ENCODE results near the gene NDC1.
"Not testable (repeated sequence)": the region's sequence is repeated elsewhere in the genome, so short reads cannot be mapped to it uniquely, and the experiment has no call there.

NDC1 gene

GRCh38 chr1:53821380-53821779 lies 16.7 kb downstream of the NDC1 start:
- no peak for DNase-seq

DNA sequence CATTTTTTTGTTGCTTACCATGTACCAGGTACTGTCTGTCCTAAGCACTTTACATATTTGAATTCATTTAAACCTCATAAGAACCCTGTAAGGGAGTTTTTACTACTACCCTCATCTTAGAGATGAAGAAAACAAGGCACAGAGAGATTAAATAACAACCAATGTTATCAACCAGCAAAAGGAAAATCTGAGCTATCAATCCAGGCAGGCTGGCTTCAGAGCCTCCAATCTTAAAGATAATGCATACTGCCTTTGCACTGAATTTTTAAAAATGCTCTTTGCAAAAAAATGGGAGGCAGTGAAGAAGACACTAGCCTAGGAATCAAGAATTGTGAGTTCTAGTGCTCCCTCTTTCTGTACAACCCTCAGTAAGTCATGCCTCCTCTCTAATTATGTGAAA lies 18.7 kb downstream of the NDC1 start:
- DNase-seq = no peak

GRCh38 chr1:53816584-53816983 lies 21.5 kb downstream of the NDC1 start:
- DNase-seq = not testable (repeated sequence)

DNA sequence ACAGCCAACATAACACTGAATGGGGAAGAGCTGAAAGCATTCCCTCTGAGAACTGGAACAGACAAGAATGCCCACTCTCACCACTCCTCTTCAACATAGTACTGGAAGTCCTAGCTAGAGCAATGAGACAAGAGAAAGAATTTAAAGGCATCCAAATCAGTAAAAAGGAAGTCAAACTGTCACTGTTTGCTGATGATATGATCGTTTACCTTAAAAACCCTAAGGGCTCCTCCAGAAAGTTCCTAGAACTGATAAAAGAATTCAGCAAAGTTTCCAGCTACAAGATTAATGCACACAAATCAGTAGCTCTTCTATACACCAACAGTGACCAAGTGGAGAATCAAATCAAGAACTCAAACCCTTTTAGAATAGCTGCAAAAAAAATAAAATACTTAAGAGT lies 22.6 kb downstream of the NDC1 start:
- not testable (repeated sequence) for DNase-seq

DNA sequence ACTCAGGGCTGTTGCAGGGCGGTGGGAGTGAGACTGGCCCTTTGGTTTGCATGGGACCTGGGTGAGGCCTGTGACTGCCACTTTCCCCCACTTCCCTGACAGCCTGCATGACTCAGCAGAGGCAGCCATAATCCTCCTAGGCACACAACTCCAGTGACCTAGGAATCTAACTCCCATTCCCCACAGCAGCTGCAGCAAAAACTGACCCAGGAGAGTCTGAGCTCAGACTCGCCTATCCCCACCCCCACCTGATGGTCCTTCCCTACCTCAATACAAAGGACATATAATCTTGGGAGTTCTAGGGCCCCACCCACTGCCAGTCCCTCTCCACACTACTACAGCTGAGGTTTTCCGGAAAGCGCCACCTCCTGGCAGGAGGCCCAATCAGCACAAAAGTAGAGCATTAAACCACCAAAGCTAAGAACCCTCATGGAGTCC lies 26.7 kb downstream of the NDC1 start:
- peak; percentile 8 to 9 for DNase-seq

DNA sequence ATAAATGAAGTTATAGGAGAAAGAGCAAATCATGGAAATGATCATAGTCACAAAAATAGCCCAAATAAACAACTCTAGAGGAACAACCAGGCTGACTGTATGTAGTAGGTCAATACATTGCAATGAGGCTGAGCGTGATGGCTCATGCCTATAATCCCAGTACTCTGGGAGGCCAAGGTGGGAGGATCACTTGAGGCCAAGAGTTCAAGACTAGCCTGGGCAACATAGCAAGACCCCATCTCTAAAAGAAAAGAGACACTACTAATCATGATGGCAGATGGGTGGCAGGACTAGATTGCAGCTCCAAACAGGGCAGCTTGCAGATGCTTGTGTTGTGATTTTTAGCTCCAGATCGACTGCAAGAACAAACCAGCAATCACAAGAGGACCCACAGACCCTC lies 27.6 kb downstream of the NDC1 start:
- DNase-seq = no peak

DNA sequence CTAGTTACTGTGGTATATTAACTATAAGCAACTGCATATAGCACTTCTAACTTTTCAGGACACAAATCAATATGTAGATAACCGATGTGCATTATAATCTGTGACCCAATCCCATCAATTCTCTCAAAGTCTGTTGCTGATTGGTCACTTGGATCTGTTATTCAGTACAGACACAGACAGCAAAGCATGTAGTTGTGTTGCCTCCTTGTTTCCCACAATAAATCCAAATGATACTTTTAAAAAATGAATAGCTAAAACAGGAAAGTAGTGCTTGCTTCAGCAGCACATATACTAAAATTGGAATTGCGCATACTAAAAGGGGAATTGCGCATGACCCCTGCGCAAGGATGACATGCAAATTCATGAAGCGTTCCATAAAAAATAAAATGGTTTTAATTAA lies 28.1 kb downstream of the NDC1 start:
- no peak for DNase-seq

DNA sequence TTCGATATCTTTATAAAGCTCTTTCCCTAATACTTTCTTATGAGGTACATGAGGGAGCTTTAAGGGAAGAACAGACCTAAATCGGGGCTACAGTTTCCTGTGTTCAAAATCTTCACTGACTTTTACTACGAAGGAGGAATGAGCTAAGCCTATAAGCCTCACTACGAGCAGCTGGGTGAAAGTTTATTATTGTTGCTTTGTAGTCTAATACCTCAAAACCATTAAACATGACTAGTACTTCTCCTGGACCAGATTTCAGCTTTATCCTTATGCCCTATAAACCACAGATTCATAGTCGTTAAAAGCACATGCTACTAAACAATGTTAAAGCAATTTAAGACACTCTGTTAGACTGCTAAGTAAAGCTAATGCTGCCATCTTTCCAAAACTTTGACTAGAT lies 30.2 kb downstream of the NDC1 start:
- DNase-seq = no peak

GRCh38 chr1:53804791-53805505 lies 33.1 kb downstream of the NDC1 start:
- no peak for DNase-seq

- DNase-seq = no peak
These were observed 33.9 kb downstream of the NDC1 start for GRCh38 chr1:53804181-53804580.

DNA sequence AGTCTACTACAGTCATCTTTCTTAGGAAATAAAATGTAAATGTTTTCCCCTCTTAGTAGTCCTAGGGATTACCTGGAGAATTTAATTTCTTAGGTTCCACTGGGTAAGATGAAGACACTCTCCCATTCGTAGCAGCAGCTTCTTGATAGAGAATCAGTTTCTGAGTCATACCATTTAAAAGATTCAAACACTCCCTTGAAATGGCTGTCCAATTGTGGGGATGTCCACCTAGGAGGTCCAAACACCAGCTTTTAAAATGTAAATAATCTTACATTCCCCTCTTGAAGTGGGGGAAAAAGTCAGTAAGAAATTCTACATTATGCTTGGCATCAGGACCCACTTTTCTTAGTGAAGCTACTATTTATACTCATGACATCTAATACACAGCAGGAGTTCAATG lies 37.5 kb downstream of the NDC1 start:
- DNase-seq = no peak

DNA sequence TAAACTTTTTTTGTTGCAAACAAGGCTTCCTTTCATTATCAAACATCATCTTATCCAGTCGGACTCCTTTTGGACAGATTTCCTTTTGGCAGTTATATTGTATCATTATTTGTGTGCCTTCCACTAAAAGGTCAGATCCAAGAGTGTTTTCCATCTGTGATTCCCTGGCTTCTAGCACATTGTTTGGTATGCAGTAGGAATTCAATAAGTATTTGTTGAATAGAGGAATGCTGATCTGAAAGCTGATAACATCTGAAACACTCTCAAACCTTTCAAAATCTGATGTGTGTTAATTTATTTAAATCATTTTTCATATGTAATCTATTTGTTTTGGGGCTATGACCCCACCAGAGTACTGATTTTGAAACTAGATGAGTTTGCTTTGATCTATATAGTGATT lies 39.0 kb downstream of the NDC1 start:
- no peak for DNase-seq

DNA sequence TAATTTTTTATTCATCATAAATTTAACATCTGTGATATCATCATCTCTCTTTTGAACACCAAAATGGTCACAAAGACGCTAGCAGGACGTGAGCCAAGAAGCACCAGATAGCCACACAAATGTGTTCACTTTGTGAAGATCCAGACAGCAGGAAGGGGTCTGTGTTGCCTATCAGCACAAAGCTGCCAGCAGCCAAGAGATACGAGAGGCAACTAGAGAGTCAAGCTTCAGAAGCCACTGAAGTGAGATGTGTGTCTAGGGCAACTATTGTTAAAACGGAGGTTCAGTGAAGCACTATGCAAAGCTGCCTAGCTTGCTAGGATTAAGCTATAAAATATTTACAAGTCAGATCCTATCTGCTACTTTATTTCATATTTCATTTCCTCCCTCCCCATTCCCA lies 45.3 kb downstream of the NDC1 start:
- DNase-seq = no peak

DNA sequence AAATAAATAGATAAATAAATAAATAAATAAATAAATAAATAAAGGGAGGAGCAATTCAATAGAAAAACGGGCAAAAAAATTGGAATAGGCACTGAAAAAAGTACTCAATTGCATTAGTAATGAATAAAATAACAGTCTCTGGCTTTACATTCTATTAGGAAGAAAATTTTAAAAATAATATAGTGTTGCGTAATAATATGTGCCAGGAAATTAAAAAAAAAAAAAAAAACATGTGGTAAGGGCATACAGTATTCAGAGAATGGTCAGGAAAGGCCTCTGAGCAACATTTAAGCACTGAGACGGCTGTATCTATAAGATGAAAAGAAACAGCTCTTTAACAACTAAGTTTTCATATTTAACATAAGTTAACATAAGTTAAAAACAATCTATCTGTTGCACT lies 50.4 kb downstream of the NDC1 start:
- no peak for DNase-seq

DNA sequence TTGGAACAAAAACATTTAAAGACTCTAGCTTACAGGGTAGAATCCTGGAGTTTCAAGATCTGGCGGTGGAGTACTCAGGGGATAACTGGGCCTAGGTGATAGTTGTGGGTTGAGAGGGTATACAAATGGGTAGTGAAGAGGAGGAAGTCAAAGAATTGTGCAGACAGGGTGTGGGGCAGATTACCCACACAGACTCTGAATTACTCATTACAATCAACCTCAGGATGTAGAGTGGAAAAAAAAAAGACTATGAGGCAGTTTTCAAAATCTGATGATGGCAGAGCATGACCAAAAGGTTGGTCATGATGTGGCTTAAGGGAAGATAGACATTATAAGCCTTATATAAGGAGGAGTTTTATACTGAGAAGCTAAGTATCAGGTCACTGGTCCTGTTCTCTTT lies 55.0 kb downstream of the NDC1 start:
- DNase-seq = no peak

DNA sequence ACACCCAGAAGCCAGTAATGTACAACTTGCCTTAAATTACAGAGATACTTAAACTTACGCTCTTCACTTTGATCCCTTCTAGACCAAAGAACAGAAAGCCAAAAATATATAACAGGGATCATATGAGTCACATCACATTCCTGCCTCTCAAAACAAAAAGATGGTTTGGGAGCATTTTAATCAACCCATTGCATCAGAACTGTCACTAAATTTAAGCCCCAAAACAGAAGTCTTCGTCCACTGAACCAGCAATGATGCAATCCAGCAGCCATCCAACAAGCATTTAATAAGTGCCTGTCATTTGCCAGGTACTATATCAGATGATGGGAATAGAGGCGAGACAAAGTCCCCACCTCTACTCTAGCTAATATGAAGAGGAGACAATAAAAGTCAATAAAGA lies 56.4 kb downstream of the NDC1 start:
- no peak for DNase-seq

DNA sequence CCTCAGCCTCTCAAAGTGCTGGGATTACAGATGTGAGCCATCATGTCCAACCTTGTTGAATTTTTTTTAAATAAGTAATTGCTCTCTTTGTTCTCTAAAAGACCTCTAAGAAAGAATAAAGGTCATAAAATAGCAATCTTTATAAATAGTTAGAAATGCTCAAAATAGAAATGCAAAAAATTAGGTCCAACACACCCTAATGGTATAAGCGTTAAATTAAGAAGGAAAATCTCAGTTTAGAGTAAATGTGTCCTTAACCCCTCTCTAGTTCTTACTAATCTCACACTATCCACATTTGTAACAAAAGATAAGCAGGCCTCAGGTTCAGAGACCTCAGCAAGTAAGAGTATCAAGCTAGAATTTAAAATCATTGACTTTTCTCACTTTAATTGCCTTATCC lies 60.8 kb downstream of the NDC1 start:
- no peak for DNase-seq

- no peak for DNase-seq
These were observed 66.4 kb downstream of the NDC1 start for GRCh38 chr1:53771648-53772047.

DNA sequence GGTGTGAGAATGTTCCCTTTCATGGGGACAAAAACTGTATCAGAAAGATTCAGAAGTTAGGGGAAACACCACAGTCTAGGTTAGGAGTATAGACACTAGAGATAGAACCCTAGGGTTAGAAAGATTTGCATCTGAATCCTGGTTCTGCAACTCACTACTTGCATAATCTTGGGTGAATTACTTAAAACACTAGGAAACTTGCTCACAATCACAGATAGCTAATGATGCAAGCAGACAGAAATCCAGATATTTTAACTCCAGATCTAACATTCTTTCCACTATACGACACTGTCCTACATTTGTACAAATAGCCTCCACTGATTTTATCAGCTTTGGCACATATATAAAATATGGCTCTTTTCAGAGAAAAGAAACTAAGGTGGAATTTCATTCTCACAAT lies 68.3 kb downstream of the NDC1 start:
- no peak for DNase-seq

DNA sequence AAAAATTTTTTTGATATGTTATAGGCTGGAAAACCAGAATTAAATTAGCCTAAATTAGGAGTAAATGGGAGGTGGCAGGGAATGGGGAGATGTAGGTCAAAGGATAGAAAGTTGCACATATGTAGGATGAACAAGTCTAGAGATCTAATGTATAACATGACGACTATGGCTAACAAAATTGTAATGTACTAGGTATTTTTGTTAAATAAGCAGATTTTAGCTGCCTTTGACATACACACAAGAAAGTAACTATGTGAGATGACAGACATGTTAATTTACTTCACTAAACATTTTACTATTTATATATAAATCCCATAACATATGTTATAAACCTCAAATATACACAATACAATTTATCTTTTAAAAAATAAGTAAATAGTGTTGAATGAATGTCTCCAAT lies 68.9 kb downstream of the NDC1 start:
- DNase-seq = no peak

- DNase-seq = no peak
These were observed 71.2 kb downstream of the NDC1 start for GRCh38 chr1:53766831-53767405.

- no peak for DNase-seq
These were observed 71.8 kb downstream of the NDC1 start for GRCh38 chr1:53766194-53766742.

DNA sequence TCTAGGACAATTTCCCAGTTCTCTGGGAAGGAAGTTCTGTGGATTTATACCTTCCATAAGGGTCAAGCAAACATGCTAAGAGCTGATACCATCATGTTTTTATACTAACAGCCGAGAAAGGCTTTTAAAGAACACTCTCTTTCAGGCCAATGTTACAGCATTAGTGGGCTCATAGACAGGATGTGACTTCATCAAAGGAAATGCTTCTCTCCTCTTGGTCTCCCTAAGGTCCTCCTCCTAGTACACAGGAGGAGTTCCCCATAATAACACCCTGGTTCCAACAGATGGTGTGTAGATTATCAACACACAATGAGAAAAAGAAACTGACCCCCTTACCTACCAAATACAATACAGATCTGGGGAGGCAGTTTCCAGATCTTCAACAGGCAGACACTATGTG lies 72.4 kb downstream of the NDC1 start:
- peak; percentile 34 to 36 for DNase-seq

- DNase-seq = no peak
These were observed 74.2 kb downstream of the NDC1 start for GRCh38 chr1:53763911-53764310.

GRCh38 chr1:53763461-53763860 lies 74.6 kb downstream of the NDC1 start:
- DNase-seq = no peak

Measured in Kasumi-1 (cell line).